CD4-positive, alpha-beta T cell treated with Interleukin-15 for 1 hour (primary cell): ENCODE results near the gene MCF2.

Experiments
- DNase-seq: peaks from one replicate; pipeline ENCODE4 v3.0.0-alpha.2; 2020

The MCF2 gene

DNA sequence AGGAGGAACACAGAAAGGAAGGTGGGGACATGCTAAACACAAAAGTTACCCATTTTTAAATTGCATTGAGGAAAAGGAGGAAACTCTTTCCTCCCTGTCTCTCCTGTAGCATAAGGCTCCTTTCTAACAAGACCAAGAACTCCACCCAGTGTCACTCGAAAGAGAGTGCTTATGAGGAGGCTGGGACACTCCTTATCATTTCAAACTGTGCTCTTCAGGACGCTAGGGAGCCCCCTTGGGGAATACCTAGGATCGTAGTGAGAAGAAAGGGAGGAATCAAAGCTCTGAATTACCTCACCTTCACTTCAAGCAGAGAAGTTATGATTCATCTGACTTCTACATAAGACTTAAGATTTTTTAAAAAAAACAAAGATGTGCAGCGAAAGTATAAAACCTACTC is 111.9 kb downstream of the MCF2 start:
- DNase-seq, result no peak

DNA sequence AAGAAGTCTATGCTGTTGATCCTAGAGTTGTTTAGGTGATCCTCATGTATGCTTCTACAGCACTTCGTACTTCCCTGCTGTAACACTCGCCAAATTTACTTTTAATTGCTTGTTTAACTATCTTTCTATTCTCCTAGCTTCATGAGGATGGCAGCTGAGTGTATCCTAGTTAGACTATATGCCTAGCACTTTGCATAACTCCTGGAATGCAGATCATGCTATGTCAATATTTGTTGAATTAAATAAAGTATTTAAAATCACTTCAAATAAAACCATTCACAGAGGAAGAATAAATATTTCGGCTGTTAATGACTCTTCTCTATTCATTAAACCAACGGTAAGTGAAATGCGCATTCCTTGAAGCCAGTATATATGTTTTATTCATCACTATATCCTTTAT is 122.4 kb downstream of the MCF2 start:
- DNase-seq, result no peak

DNA sequence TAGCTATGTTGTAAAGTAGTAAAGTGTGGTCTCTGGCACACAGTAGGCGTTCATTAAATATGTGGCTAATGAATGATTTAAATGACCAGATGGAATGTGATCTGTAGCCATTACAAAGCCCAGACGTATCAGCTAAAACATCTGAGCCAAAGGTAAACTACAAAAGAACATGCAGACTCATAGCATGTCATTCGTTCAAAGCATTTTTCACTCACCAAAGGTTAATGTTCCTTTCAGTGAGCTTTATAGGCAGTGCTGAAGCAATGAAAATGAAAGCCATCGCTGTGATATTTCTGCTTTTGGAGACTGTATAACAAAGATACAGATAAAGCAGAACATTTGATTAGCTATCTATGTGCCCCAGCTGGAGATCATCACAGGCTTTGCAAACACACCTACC is 126.9 kb downstream of the MCF2 start:
- no peak for DNase-seq

DNA sequence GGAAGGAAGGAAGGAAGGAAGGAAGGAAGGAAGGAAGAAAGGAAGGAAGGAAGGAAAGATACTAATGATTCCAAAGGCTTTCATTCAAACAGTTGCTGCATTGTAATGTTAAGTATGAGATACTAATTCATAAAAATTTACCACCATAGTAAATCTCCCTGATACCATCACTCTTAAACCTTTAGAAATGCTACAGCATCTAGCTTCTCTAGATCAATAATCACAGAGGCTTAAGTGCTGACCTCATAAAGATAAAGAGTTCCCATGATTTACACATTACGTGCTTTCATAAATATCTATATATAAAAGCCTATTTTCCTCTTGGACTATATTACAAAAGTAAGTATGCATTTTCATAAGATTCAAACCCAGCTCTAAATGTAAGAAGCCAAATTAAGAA is 141.0 kb downstream of the MCF2 start:
- no peak for DNase-seq

DNA sequence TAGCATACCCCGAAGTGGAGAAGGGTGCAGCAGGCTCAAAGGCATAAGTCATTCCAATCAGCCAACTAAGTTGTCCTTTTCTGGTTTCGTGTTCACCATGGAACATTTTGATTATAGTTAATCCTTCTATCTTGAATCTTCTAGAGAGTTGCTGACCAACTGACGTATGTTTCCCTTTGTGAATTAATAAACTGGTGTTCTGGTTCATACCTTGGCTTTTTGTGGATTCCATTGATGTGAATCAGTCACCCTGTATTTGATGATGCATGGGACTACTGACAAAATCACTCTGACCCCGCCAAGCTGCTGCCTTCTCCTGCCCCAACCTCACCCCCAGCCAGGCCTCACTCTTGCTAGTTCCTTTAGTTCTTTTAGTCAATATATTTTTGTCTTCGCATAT is 144.7 kb downstream of the MCF2 start:
- no peak for DNase-seq

DNA sequence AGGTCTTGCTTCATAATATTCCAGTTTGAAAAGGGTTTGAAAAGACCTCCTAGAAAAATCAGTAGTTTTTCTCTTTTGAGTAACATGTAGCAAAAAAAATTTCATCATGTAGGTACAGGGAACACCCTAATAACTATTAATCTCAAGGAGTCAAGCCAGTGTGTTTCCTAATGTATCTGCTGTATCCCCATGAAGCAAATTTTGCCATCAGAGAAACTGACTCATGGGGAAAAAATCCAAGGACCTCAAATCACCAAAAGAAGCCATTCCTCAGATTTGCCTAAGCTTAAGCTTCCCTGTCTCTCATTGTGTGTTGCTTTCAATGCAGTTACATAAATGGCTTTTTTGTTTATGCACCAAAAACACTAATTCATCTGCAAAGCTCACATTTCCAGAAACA is 147.7 kb downstream of the MCF2 start:
- no peak for DNase-seq

DNA sequence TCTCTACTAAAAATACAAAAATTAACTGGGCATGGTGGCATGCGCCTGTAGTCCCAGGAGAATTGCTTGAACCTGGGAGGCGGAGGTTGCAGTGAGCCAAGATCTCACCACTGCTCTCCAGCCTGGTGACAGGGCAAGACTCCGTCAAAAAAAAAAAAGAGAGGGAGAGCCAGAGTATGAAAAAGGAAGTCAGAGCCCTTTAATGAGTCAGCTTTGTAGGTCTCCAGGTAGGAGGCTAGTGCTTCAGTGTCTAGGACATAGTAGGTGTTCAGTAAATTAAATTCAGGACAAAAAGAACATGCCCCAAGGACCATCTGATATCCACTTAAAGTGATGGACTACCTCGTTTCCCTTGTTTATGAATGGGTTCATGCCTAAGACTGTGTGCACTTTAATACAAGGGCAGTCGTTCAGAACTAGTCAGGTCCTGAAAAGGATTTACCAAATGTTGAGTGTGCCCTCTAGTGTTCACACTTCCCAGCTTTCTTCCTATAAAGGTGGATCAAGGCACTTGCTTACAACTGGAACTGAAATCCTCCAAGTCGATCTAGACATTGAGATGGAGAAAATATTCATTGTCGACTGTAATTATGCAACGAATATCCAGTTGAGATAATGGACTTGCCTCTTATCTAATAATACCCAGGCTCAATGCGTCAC is 148.5 kb downstream of the MCF2 start:
- no peak for DNase-seq

DNA sequence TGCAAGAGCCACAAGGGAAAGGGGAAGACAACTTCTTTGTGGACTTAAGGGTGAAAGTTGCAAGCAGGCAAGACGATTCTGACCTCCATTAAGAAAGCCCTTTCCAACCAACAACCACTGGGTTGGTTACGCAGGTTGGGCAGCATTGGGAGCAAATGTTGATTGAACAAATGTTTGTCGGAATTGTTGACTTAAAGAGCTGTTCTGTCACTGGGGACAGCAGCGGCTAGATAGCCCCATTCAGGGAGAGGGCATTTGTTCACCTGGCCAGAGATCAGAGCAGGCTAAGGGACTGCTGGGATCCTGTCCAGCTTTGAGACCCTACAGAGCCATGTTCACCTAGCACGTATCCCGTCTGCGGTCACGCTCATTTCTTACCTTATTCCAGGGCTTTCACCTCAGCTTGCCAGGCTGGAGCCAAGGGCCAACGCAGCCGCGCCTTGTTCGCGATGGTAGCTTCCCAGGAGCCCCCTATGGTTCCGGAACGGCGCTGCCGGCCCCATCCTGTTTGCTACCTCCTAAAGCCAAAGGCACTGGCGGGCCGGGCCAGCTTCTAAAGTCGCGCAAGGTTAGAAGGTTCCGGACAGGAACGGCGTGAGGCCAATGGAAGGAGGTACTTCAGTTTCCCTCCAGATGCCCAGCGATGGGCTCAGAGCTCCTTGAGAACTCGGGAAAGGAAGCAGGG is 152.8 kb downstream of the MCF2 start:
- no peak for DNase-seq

DNA sequence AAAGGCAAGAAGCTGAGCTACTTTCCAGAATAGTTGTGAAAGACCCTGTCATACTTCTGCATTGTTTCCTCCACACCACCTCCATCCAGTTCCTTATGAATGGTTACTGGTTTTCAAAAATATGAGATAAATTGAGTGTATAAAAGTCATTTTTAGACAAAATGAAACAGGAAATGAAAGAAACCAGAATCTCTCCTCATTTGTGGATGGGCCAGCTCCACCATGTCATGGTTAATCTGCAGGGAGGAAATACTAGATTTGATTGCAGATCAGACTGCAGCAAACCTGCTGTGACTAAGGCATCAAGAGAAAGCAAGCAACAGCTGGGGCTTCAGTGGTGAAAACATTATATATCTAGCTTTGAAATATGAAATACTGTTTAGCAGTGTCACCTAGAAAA is 153.6 kb downstream of the MCF2 start:
- no peak for DNase-seq

DNA sequence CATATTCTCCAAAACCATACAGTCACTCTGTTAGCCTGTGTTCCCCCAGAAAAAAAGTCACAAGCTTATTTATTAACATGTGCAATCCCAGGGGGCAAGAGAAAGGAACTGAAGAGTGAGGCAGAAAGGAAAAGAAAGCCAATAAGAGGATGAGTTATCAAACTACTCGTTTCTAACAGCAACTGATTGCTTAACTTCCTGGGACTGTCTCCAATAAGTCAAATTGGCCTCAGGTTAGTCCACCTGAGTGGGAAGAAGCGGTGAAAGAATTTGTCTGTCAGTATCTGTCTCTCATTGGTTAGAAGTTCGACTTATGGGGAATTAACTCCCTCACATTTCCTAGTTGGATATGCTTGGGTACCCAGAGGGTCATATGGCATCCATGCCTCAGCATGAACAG is 163.4 kb downstream of the MCF2 start:
- DNase-seq, result no peak

DNA sequence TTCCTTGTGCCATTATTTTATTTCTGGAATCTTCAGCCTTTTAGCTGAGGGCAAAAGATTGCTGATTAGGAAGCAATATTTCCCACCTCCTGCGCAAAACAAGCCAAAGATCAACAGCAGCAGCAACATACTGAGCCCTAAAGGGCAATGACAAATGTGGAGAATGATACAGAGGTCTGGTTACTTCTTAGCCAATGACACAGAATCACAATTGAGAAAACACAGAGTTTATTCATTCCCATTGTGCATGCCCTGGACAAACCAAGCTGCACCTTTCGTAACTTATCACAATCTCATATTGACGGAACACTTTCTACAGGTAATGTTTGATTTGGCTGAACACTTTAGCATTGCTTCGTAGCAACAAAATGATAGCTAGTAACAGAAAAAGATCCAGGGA is 164.0 kb downstream of the MCF2 start:
- DNase-seq, result no peak

DNA sequence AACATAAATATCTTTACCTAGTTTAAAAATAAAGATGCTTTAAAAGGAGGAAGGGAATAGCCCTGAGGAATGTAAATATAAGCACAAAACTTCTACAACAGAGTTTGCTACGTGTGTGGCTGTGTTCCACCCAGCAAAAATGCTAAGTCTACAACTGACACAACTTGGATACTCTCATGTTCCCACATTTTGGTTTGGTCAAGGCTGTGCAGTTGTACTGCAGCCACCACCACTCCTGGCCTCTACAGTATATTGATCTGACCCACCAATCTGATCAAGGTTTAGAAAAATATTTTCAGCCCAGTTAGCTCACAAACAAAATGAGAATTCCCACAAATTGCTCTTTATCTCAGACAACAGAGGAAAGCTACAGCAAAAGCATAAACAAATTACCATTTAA is 165.3 kb downstream of the MCF2 start:
- no peak for DNase-seq

DNA sequence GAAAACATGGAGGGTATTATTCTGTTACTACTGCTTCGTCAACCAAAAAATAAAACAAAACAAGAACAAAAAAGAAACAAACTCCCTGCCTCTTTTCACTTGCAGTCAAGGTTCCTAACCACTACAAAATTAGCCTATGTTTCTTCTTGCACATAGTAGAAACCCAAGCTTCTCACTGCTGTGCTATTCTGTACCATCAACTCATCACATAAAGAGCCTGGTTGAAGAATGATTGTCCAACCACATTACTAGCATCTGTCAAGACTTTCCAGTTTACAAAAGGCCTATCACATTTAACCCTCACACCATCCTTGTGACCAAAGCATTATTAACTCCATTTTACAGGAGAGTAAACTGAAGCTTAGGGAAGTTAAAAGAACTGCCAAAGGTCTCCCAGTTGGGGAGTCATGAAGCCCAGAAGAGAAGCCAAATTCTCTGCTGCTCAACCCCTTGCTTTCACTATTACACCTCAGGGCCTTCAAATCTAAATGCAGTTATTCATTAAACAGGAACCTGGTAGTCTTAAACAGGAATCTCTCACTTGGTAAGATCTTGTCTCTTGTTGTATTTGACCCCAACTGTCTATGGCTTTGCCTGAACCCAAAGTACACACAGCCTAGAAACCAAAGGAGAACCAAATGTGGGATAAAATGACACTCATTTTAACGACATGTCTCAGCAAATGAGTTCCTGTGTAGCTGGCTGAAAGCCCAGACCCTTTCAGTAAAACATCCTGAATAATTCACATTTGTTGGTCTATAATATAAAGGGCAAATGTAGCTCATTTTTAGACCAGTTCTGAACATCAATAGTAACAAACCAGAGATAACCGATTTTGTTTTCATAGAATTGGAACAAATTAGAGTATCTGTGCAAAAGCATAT is 168.8 kb downstream of the MCF2 start:
- no peak for DNase-seq

DNA sequence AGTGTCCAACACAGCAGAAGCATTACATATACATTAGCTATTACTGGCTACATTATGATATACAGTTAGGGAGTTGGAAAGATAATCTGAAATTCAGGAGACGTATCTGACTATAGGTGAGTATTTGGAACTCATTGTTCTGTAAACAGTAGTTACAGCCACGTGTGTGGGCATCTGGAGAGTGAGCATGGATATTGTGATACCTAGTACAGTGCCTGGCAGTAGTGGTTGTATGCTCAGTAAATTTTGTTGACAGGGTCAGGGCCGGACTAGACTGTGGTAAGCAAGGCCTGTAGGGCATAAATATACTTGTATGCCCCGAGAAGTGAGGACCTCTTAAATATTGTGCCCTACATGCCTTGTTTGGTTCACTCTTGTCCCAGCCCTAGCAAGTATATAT is 174.5 kb downstream of the MCF2 start:
- DNase-seq, result no peak

DNA sequence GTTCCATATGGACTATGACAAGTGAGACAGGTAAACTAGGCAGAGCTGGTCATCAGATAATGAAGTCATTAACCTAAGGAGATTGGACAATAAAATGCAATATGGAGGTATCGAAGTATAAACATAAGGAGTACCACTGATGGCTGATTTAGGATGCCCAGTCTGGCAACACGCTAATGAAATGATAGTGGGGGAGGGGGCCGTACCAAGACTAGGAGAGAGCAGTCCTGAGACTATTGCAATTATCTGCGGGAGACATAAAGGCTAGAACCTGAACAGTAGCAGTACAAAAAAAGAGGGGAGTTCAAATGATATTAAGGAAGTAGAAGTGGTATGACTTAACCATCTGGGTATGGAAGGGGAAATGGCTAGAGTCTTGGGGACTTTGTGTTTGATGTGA is 175.1 kb downstream of the MCF2 start:
- DNase-seq, result no peak
